Fibroblast of mammary gland (primary cell): ENCODE data around the gene CD28.

Source experiments
- DNase-seq: peaks from one replicate; pipeline ENCODE4 v3.0.0-alpha.2; 2010; ENCODE audit warnings: low read depth
- H3K4me3 ChIP-seq: 2 replicates; pipeline ENCODE4 v1.5.1; 2011; ENCODE audit warnings: low read depth, mild to moderate bottlenecking, low read length, moderate library complexity; ENCODE audit not compliant: control insufficient read depth
- CTCF ChIP-seq: conservative IDR thresholded peaks from 2 replicates; pipeline ENCODE4 v1.5.1; 2011; ENCODE audit warnings: low read depth, low read length, inconsistent platforms; ENCODE audit not compliant: control insufficient read depth, insufficient read depth

CD28 gene

GRCh38 chr2:203683932-203684556 lies 22.4 kb upstream of the CD28 start:
- peak; percentile 94 for DNase-seq

GRCh38 chr2:203685081-203685621 lies 21.3 kb upstream of the CD28 start:
- no peak overlapping the region for H3K4me3 ChIP-seq
- no peak for TF ChIP-seq CTCF
- DNase-seq = peak; percentile 90

More at GRCh38 chr2:203683932-203684556, 22.4 kb upstream of the CD28 start:
- no peak for TF ChIP-seq CTCF
- no peak overlapping the region for H3K4me3 ChIP-seq

DNA sequence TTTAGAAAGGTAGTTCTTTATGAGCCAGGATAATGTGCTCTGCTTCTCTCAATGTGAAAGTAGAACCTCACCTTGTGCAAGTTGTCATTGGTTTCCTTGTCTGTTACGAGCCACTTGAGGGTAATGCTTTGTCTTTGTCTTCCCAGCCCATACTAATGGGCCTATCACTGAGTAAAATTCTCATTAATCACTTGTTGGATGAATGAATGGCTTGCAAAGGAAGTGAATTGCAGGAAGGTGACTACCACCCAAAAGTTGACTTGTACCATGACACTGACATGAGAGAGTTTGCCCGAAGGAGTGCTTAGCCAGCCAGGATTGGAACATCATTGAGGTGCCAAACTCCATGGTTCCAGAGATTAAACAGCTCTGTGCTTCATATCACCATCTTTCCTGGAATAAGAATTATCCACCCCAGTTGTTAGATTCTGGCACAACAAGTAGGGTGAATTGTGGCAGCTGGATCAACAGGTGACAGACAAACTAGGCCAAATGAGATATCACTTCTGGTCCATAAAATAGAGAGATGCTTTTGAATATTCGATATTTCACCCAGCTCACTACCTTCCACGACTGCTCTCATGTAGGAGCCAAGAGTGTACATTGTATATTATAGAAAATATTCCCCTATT lies 20.5 kb upstream of the CD28 start:
- no peak for DNase-seq
- TF ChIP-seq CTCF = no peak
- H3K4me3 ChIP-seq = no peak overlapping the region

DNA sequence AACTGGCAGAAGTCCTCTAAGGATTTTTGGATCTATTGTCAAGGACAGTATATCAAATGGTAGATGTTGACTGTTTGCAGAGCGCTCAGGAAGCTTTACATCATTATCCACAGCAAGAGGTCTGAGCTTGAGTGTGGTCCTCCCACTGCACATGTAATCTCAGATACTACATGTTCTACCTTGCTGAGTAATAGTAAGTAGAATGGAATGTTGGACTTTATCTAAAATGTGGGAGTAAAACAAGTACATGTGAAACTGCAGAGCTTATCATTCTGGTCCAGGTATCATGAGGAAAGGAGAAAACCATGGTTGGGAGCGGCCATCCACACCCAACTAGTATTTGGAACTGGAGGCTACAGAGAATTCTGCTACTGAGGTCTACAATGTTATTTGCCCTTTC lies 19.3 kb upstream of the CD28 start:
- TF ChIP-seq CTCF = no peak
- DNase-seq = no peak
- H3K4me3 ChIP-seq = no peak overlapping the region

- DNase-seq = peak; percentile 93
- no peak overlapping the region for H3K4me3 ChIP-seq
- TF ChIP-seq CTCF = no peak
These were observed 17.6 kb upstream of the CD28 start for GRCh38 chr2:203688798-203689197.

- DNase-seq = no peak
- TF ChIP-seq CTCF = no peak
- no peak overlapping the region for H3K4me3 ChIP-seq
These were observed 16.9 kb upstream of the CD28 start for GRCh38 chr2:203689426-203690116.
